ENCODE data around the gene CAPN9. TPM values are rescaled to one million over a fixed set of nuclear protein-coding genes. Genes with fewer than 3 reads are reported as not detected.
A peak's percentile ranks its signal among the peaks of the same experiment; 100 is the strongest.

The CAPN9 gene
- total and polyA plus RNA-seq, 12 donors, result 0.48 to 5.1 (median 1.1) TPM; not detected in 2

- WGBS, 4 donors, result 42 to 50% (median 45%) methylated on average over 12 to 14 of the region's 14 CpGs
- Histone ChIP-seq H3K36me3 (replicated peaks in 1 of 2) (no peaks in the 10 kb centered on the region), H3K27ac (peak overlapping the region in 4 of 5 donors; percentile 6 to 80 (median 44)), H3K4me1 (replicated peaks in 1 of 2) (peaks cover 16 to 23% of the 10 kb centered on the region in 2 donors), H3K27me3 (no peaks in the 10 kb centered on the region), H3K9me3 (replicated peaks in 1 of 3) (no peaks in the 10 kb centered on the region), H3K4me3 (no peak overlapping the region)
- intact Hi-C loops (cut with DNase I), result no loop called here
- DNase-seq, result peak; percentile 47 to 92 (median 79)
- no peak for TF ChIP-seq POLR2A (IDR thresholded peaks at IDR 0.05)
- TF ChIP-seq CTCF (IDR thresholded peaks at IDR 0.05), result no peak
Observed at GRCh38 chr1:230849451-230850224, 102.5 kb downstream of the CAPN9 start.

GRCh38 chr1:230850547-230850946, 103.4 kb downstream of the CAPN9 start:
- H3K36me3 ChIP-seq (replicated peaks in 1 of 2), result peaks cover 0 to 6% of the 10 kb centered on the region in 2 donors
- 83 to 96% (median 94%) methylated on average over 5 to 8 of the region's 8 CpGs for WGBS, 4 donors
- H3K4me1 ChIP-seq (replicated peaks in 1 of 2), result peaks cover 16 to 23% of the 10 kb centered on the region in 2 donors
- DNase-seq, result no peak
- intact Hi-C loops (cut with DNase I), result no loop called here
- TF ChIP-seq POLR2A (IDR thresholded peaks at IDR 0.05) (no peak), CTCF (IDR thresholded peaks at IDR 0.05) (no peak)
- H3K27ac ChIP-seq, result peak overlapping the region in 2 of 5 donors; percentile 55 to 80
- no peak overlapping the region for H3K4me3 ChIP-seq
- no peaks in the 10 kb centered on the region for H3K9me3 ChIP-seq (replicated peaks in 1 of 3)
- no peaks in the 10 kb centered on the region for H3K27me3 ChIP-seq

GRCh38 chr1:230851291-230851691, 104.1 kb downstream of the CAPN9 start:
- H3K4me3 ChIP-seq, result no peak overlapping the region
- 72 to 81% (median 77%) methylated on average over 5 of the region's 5 CpGs for WGBS, 4 donors
- TF ChIP-seq POLR2A (IDR thresholded peaks at IDR 0.05) (no peak), CTCF (IDR thresholded peaks at IDR 0.05) (no peak)
- peak overlapping the region in 1 of 5 donors; percentile 80 for H3K27ac ChIP-seq
- intact Hi-C loops (cut with DNase I), result no loop called here
- H3K4me1 ChIP-seq (replicated peaks in 1 of 2), result peaks cover 16 to 28% of the 10 kb centered on the region in 2 donors
- H3K36me3 ChIP-seq (replicated peaks in 1 of 2), result peaks cover 0 to 6% of the 10 kb centered on the region in 2 donors
- DNase-seq, result no peak
- H3K27me3 ChIP-seq, result no peaks in the 10 kb centered on the region
- H3K9me3 ChIP-seq (replicated peaks in 1 of 3), result no peaks in the 10 kb centered on the region

Small RNA genes lying within 50 kb of the gene (small RNA-seq; reads per million reads assigned to genes)
- 0 to 0.17 reads per million in 2 donors for gene RNA5SP79

Other genes starting within 250 kb of the CAPN9 start
- 10 to 100 TPM; 36.3 to 80.1 (median 51.4) TPM for gene COG2, start 104.9 kb upstream of the CAPN9 start, total RNA-seq
- 10 to 100 TPM; 12.0 to 57.8 (median 16.3) TPM for gene COG2, start 104.9 kb upstream of the CAPN9 start, polyA plus RNA-seq
- gene AGT, start 33.3 kb upstream of the CAPN9 start, total RNA-seq, result 100 to 1,000 TPM in 1 of 9 donors, 10 to 100 TPM in 6, 1 to 10 TPM in 2; 6.5 to 103 (median 19.3) TPM
- 10 to 100 TPM in 2 of 3 donors, 1 to 10 TPM in 1; 6.3 to 20.9 (median 13.0) TPM for gene AGT, start 33.3 kb upstream of the CAPN9 start, polyA plus RNA-seq
- gene C1orf198, start 121.1 kb downstream of the CAPN9 start, total RNA-seq, result 10 to 100 TPM; 18.3 to 59.4 (median 34.6) TPM
- gene C1orf198, start 121.1 kb downstream of the CAPN9 start, polyA plus RNA-seq, result 10 to 100 TPM; 15.2 to 22.8 (median 17.7) TPM
- 10 to 100 TPM in 4 of 9 donors, 1 to 10 TPM in 5; 6.6 to 20.7 (median 9.7) TPM for gene TTC13, start 231.5 kb downstream of the CAPN9 start, total RNA-seq
- 10 to 100 TPM; 10.6 to 16.5 (median 12.0) TPM for gene TTC13, start 231.5 kb downstream of the CAPN9 start, polyA plus RNA-seq
- 10 to 100 TPM; 20.1 to 40.6 (median 22.6) TPM for gene ARV1, start 231.7 kb downstream of the CAPN9 start, total RNA-seq
- 10 to 100 TPM; 39.6 to 81.5 (median 71.2) TPM for gene ARV1, start 231.7 kb downstream of the CAPN9 start, polyA plus RNA-seq

All from adrenal gland (tissue), 12 donors.